DMS79 (cell line): ENCODE measurements around the gene RTKN.
A peak's percentile ranks its signal among the peaks of the same experiment; 100 is the strongest.

ENCODE experiments used
- DNase-seq: peaks from one replicate; lab custom pipeline; 2025; lab: John Stamatoyannopoulos, UW

RTKN gene

DNA sequence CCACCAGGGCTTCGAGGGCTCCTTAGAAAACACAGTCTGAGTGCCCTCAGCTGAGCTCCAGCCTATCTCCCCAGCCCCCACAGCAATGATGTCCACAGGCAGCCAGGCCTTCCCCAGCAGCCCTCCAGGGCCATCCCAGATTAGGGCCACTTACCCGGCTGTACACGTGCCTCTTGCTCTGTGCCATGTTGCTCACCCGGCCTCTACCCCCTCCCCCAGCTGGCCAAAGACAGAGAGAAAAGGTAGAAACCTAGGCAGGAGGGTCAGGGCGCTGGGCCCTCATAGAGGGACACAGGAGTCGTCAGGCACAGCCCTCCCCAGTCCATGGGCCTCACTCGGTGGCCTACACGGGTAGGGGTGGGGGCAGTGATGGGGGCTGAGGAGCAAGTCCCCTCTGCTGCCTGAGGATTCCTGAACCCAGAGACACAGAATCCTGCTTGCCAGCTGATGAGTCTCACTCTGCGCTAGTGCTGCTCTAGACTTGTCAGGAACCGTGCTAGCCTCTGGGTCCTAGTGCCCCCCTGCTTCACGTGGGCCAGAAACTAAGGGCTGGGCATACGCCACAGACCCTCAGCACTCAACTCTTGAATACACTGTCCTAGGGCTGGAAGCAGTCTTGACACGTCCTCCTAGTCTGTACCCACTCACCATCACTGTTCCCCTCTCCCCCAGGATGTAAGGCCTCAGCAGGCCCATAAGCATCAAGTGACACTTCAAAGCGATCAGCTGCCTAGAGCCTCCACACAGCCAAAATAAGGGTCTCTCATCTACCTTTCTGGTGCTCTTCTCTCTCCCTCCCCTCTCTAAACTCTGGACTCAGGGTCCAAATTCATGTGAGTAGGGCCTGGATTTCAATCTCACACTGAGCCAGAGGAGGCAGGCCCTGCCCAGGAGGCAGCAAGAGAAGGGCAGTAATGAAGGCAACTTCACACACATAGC is 61.6 kb downstream of the RTKN start, which contains the start of gene DCTN1:
DCTN1 (minus strand) TSS at position 461 of the 939 bp plus-strand sequence; CDS start at position 187, 274 bp downstream.
- peak; percentile 6 for DNase-seq

DNA sequence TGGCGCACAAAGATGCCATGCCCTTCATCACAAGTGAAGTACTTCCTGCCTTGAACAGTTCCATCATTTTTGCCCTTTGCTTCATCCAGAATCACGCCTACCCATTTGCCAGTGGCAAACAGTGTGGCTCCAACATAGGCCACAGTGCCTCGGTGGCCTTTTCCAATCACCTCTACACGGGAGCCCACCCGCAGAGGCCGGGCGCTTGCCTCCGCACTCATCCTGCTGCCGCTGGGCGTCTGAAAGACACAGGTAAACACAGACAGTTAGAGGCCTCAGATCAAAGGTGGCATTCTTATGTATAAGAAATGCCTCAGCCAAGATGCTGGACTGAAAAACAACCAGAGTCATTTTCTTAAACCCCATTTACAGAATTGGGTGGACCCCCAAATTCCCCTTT is 63.7 kb downstream of the RTKN start:
- no peak for DNase-seq

DNA sequence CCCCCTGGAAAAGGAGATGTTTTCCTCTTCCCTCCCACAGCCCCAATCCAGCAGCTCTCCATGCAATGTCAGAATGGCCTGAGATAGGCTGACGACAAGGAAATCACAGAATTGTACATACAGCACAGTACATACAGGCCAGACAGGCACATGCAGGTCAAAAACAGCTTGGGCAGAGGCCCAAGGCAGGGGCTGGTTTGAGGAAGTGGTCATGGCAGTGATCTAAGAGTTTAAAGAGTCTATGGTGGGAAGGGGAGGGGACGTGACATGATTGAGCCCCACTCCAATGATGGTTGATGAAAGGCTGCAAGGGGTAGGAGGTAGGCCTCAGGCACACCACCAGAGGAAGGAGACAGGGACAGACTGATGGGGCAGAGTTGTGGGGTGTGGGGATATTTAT is 65.9 kb downstream of the RTKN start:
- DNase-seq = no peak
